HG03460 (cell line): ENCODE results near the gene CCDC183.
"Not testable (repeated sequence)": the region's sequence is repeated elsewhere in the genome, so short reads cannot be mapped to it uniquely, and the experiment has no call there.

Experiments used
- ATAC-seq: cut with Tn5 transposase; IDR thresholded peaks from one replicate; pipeline ENCODE4 v1.9.1; 2021; ENCODE audit not compliant: unreplicated experiment

Gene CCDC183

GRCh38 chr9:136837146-136837855, 41.2 kb downstream of the CCDC183 start:
- ATAC-seq, result no peak

DNA sequence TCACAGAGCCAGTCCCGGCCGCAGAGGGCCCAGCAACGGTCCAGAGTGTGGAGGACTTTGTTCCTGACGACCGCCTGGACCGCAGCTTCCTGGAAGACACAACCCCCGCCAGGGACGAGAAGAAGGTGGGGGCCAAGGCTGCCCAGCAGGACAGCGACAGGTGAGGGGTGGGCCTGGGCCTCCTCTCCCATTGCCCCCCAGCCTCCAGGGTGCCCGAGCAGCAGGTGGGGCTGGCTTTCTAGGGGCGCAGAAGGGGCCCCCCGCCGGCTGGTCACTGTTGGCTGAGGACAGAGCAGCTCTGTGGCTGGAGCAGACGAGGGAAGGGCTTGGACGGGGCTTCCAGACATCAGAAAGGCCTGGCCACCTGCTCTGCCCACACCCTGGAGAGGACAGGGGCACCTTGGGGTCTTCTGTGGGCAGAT, 41.7 kb downstream of the CCDC183 start:
- not testable (repeated sequence) for ATAC-seq

DNA sequence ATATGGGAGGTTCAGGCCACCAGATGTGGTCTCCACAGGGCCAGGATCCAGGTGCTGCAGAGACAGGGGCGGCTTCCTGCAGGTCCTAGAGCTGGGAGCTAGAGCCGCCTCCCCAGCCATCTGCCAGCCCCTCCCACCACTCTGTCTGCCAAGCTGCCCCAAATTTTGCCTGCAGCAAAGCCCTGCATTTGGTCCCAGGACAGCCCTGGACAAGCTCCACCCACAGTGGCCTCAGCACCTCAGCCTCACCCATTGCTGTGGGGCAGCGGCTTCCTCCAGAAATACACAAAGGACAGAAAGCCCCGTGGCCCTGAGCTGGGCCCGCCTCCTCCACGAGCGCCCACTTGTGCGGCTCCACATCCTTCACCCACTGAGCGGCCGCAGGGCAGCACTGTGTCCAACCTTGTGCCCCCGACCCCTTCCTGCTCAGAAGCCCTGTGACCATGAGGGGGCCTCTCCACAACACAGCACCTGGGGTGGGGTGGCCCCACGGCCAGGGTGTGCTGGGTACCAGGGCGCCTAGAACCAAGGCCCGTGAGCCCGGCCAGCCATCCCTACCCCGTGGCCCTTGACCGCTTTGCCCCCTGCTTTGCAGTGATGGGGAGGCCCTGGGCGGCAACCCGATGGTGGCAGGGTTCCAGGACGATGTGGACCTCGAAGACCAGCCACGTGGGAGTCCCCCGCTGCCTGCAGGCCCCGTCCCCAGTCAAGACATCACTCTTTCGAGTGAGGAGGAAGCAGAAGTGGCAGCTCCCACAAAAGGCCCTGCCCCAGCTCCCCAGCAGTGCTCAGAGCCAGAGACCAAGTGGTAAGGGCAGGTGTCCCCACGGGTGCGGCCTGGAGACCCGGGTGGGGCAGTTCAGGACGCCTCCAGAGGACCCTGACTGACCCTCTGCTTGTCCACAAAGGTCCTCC, 42.4 kb downstream of the CCDC183 start:
- no peak for ATAC-seq

DNA sequence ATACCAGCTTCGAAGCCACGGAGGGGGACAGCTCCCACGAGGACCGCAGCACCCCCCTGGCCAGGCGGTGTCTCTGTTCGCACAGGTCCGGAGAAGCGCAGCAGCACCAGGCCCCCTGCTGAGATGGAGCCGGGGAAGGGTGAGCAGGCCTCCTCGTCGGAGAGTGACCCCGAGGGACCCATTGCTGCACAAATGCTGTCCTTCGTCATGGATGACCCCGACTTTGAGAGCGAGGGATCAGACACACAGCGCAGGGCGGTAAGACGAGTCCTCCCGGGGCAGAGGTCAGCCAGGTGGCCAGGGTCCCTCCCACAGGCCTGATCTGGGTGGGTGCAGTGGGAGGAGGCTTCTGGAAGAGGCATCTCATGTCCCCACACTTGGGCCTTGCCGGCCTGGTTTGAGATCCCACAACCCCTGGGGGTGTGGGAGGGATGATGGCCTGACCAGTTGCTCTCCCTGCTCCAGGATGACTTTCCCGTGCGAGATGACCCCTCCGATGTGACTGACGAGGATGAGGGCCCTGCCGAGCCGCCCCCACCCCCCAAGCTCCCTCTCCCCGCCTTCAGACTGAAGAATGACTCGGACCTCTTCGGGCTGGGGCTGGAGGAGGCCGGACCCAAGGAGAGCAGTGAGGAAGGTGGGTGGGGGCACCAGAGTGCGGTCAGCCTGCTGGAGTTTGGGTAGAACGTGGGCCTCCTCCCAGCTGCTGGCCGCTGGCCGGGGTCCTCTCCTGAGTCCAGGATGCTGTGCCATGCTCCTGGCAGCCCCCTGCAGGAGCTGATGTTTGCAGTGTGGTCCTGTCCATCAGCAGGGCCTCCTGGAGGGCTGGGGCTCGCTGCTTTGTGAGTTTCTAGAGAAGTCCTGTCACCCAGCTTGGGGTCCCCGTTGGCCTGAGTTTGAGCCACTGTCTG, 43.3 kb downstream of the CCDC183 start:
- no peak for ATAC-seq

DNA sequence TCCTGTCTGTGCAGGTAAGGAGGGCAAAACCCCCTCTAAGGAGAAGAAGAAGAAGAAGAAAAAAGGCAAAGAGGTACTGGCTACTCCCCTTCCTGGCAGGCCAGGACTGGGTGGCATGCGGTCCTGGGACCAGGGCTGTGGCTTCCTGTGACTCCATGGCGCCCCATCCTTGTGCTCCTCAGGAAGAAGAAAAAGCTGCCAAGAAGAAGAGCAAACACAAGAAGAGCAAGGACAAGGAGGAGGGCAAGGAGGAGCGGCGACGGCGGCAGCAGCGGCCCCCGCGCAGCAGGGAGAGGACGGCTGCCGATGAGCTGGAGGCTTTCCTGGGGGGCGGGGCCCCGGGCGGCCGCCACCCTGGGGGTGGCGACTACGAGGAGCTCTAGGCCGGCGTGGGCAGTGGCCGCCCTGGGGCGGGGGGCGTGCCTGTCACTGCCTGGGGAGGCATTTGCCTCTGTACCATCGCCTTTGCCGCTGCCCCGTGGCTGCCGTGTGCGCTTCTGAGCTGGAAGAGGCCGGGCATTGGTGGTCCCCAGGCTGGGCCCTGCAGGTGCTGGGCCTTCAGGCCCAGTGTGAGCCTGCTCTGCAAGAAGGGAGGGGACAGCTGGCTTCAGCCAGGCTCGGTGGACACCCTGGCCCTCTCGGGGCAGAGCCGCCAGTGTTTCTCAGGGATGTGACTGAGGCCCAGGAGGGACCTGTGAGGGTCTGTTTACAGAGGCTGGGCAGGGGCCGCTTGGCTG, 44.2 kb downstream of the CCDC183 start:
- no peak for ATAC-seq

- ATAC-seq, result no peak
These were observed 44.9 kb downstream of the CCDC183 start for GRCh38 chr9:136840877-136841645.

- not testable (repeated sequence) for ATAC-seq
These were observed 45.7 kb downstream of the CCDC183 start for GRCh38 chr9:136841646-136842379.

DNA sequence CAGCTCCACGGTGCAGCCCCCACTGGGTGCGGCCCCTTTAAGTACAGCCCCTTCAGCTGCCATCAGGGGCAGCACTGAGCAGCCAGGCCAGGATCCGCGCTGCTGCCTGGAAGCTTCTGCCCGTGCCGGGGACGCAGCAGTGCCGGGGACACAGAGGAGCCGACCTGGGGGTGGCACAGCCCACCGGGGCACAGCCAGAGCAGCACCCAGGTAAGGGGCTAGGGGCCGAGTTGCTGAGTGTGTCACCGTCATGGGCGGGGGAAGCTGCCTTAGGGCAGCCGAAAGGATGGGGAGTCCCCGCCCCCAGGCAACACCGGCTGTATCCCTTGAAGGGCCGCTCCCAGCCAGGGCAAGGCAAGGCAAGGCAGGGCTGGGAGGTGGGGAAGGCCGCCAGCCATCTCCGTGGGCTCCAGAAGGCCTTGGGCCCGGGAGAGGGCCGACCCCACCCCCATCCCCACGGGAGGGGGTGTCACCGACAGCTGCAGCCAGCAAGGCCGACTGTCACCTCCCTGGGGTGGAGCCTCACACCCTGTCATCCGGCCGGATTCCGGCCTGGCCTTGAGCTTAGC, 46.3 kb downstream of the CCDC183 start, which contains the start of gene AJM1:
AJM1 (plus strand) TSS at position 99 of the 569 bp plus-strand sequence. CDS start 1,937 bp downstream, outside the sequence.
- peak; percentile 70 for ATAC-seq

DNA sequence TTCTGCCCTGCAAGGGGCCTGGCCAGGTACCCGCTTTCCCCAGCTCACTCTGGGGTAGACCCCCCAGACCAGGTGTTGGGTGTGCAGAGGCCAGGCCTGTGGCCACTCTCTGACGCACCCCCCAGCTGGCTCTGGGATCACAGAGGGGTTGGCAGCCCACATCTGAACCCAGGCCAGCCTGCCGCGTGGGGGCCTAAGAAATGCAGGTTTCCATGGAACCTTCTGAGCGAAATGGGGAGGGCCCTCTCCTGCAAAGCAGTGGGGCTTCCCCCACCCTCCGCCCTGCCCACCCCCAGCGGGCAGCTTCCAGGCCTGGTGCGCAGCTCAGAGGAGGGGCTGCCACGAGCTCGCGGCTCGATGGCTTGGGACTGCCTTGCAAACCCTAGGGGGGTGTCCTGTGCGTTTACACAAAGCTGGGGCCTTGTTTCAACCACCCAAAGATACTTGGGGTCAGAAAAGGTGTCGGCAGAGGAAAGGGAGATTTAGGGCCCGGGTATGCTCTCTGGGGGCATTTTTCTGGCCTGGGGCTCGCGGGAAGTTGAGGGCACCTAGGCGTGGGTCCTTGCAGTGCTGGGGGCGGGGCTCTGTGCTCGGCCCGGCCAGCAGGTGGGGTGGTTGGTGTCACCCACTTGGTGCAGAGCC, 47.1 kb downstream of the CCDC183 start:
- ATAC-seq, result not testable (repeated sequence)

DNA sequence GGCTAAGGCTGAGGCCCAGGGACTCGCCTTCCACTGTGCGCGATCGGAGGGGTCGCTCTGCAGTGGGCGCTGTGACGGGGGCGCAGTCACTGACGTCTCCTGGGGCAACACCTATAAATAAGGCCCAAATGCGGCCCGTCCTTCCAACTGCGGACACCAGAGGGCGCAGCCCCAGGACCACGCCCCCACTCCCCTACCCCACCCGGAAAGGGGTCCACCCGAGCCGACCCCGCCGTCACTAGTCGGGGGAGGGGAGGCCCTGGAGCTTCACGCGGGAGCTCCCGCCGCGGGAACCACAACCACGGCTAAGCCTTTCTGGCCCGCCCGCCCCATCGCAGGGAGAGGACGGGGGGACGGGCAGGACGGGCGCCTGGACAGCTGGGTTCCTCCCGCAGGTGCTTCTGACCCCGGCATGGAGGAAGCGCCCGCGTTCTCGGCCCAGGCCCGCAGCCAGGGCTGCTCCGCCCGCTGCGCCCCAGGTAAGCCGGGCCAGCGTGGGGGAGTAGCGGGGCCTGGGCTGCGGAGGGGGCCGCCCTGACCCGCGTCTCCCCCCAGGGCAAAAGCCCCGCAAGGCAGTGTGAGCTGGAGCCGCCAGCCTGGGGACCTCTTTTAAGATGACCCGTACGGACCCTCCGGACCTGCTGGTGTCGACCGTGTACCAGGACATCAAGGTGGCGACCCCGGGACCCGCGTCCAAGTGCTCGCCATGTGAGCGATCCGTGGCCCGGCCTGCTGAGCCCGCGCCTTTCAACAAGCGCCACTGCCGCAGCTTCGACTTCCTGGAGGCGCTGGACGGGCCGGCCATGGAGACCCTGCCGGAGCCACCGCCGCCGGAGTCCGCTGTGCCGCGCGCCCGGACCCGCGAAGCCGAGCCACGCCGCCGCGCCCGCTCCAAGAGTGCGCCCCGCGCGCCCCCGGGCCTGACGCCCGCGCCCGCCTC, 47.9 kb downstream of the CCDC183 start:
- ATAC-seq, result not testable (repeated sequence)

GRCh38 chr9:136844761-136845464, 48.8 kb downstream of the CCDC183 start:
- no peak for ATAC-seq

GRCh38 chr9:136845465-136846260, 49.5 kb downstream of the CCDC183 start:
- ATAC-seq, result no peak

DNA sequence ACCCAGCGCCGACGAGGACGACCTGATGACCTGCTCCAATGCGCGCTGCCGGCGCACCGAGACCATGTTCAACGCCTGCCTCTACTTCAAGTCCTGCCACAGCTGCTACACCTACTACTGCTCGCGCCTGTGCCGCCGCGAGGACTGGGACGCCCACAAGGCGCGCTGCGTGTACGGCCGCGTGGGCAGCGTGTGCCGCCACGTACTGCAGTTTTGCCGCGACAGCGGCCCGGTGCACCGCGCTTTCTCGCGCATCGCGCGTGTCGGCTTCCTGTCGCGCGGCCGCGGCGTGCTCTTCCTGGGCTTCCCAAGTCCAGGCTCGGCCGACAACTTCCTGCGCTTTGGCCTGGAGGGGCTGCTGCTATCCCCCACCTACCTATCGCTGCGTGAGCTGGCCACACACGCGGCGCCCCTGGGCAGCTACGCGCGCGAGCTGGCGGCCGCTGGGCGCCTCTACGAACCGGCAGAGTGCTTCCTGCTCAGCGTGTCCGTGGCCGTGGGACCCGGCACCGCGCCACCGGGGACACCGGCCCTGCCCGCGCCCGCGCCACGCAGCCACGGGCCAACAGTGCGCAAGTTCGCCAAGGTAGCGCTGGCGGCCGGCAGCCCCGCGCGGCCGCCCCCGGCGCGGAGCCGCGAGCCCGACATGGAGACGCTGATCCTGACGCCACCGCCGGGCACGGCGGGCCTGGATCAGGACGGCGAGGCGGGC, 50.4 kb downstream of the CCDC183 start:
- ATAC-seq, result no peak

GRCh38 chr9:136847088-136847825, 51.1 kb downstream of the CCDC183 start:
- ATAC-seq, result no peak
